ENCODE data around the gene TTLL10. TPM values are rescaled to one million over a fixed set of nuclear protein-coding genes. Genes with fewer than 3 reads are reported as not detected.

TTLL10 gene
- total RNA-seq, 4 donors from 2014 or later = 0.40 to 0.48 TPM; not detected in 2

GRCh38 chr1:1242461-1243265, 69.0 kb downstream of the TTLL10 start:
- in situ Hi-C loops (cut with MboI; ENCODE audit: low pct_ligation_motif_present in 1 of 4, low pct_unique_long_range_greater_than_20kb in 1 of 4, low sequenced_read_pairs in 3 of 4) = no loop called here
- no peak for DNase-seq
- TF ChIP-seq CTCF (IDR thresholded peaks at IDR 0.05) (no peak), POLR2A (IDR thresholded peaks at IDR 0.05) (no peak), POLR2AphosphoS5 (IDR thresholded peaks at IDR 0.05) (no peak), EP300 (IDR thresholded peaks at IDR 0.05; ENCODE audit: low read depth) (no peak)
- no peak overlapping the region for H3K4me3 ChIP-seq
- H3K27me3 ChIP-seq = peaks cover 62% of the 10 kb centered on the region
- H3K27ac ChIP-seq = no peak overlapping the region
- no peaks in the 10 kb centered on the region for H3K36me3 ChIP-seq
- no peaks in the 10 kb centered on the region for H3K9me3 ChIP-seq
- peaks cover 10 to 28% (median 20%) of the 10 kb centered on the region in 4 donors for H3K4me1 ChIP-seq
- 74% methylated on average over 36 of the region's 41 CpGs; no CpG with 5 or more reads in 1 of the 2 donors for WGBS, 2 donors (ENCODE audit: low coverage in 1 of 2)
- intact Hi-C loops (cut with DNase I; ENCODE audit: low total_unique reads) = no loop called here

- Histone ChIP-seq H3K27ac (no peak overlapping the region), H3K4me1 (peaks cover 6 to 22% (median 14%) of the 10 kb centered on the region in 4 donors), H3K9me3 (no peaks in the 10 kb centered on the region), H3K36me3 (no peaks in the 10 kb centered on the region), H3K27me3 (peaks cover 62% of the 10 kb centered on the region), H3K4me3 (peak overlapping the region in 2 of 4 donors; percentile 40 to 45)
- intact Hi-C loops (cut with DNase I; ENCODE audit: low total_unique reads) = no loop called here
- TF ChIP-seq CTCF (IDR thresholded peaks at IDR 0.05) = no peak
- no peak for TF ChIP-seq POLR2AphosphoS5 (IDR thresholded peaks at IDR 0.05)
- 60 to 82% methylated on average over 1 to 13 of the region's 23 CpGs for WGBS, 2 donors (ENCODE audit: low coverage in 1 of 2)
- DNase-seq = no peak
- in situ Hi-C loops (cut with MboI; ENCODE audit: low pct_ligation_motif_present in 1 of 4, low pct_unique_long_range_greater_than_20kb in 1 of 4, low sequenced_read_pairs in 3 of 4) = no loop called here
These were observed 69.6 kb downstream of the TTLL10 start for GRCh38 chr1:1243266-1243660.

- Histone ChIP-seq H3K4me1 (peaks cover 6 to 19% (median 11%) of the 10 kb centered on the region in 4 donors), H3K9me3 (no peaks in the 10 kb centered on the region), H3K36me3 (no peaks in the 10 kb centered on the region), H3K27ac (peak overlapping the region in 2 of 4 donors; percentile 49 to 63), H3K27me3 (peaks cover 56% of the 10 kb centered on the region), H3K4me3 (peak overlapping the region in 3 of 4 donors; percentile 25 to 45 (median 40))
- intact Hi-C loops (cut with DNase I; ENCODE audit: low total_unique reads) = no loop called here
- no peak for TF ChIP-seq CTCF (IDR thresholded peaks at IDR 0.05)
- TF ChIP-seq EP300 (IDR thresholded peaks at IDR 0.05; ENCODE audit: low read depth) = no peak
- TF ChIP-seq POLR2A (IDR thresholded peaks at IDR 0.05) = no peak
- TF ChIP-seq POLR2AphosphoS5 (IDR thresholded peaks at IDR 0.05) = no peak
- WGBS, 2 donors (ENCODE audit: low coverage in 1 of 2) = 54% methylated on average over 17 of the region's 23 CpGs; no CpG with 5 or more reads in 1 of the 2 donors
- in situ Hi-C loops (cut with MboI; ENCODE audit: low pct_ligation_motif_present in 1 of 4, low pct_unique_long_range_greater_than_20kb in 1 of 4, low sequenced_read_pairs in 3 of 4) = no loop called here
- DNase-seq = no peak
These were observed 70.1 kb downstream of the TTLL10 start for GRCh38 chr1:1243807-1244191.

- 36% methylated on average over 28 of the region's 30 CpGs; no CpG with 5 or more reads in 1 of the 2 donors for WGBS, 2 donors (ENCODE audit: low coverage in 1 of 2)
- Histone ChIP-seq H3K27ac (peak overlapping the region in 2 of 4 donors; percentile 49 to 63), H3K9me3 (no peaks in the 10 kb centered on the region), H3K4me3 (peak overlapping the region in 3 of 4 donors; percentile 25 to 45 (median 40)), H3K36me3 (no peaks in the 10 kb centered on the region), H3K27me3 (peaks cover 51% of the 10 kb centered on the region), H3K4me1 (peaks cover 6 to 19% (median 11%) of the 10 kb centered on the region in 4 donors)
- DNase-seq = peak; percentile 75
- TF ChIP-seq POLR2AphosphoS5 (IDR thresholded peaks at IDR 0.05) (peak in 1 of 3 donors; percentile 51), CTCF (IDR thresholded peaks at IDR 0.05) (peak in 1 of 5 experiments; percentile 31), EP300 (IDR thresholded peaks at IDR 0.05; ENCODE audit: low read depth) (no peak), POLR2A (IDR thresholded peaks at IDR 0.05) (peak; percentile 29)
- intact Hi-C loops (cut with DNase I; ENCODE audit: low total_unique reads) = no loop called here
- in situ Hi-C loops (cut with MboI; ENCODE audit: low pct_ligation_motif_present in 1 of 4, low pct_unique_long_range_greater_than_20kb in 1 of 4, low sequenced_read_pairs in 3 of 4) = no loop called here
These were observed 70.6 kb downstream of the TTLL10 start for GRCh38 chr1:1244192-1244811.

Measured in transverse colon (tissue), 4 donors.